HEK293 (cell line): ENCODE results near the gene IFI27L2.

ENCODE experiments used
- CTCF ChIP-seq: fragments of 450-650 bp; formaldehyde crosslinking; IDR thresholded peaks from 2 replicates; pipeline ENCODE4 v1.5.1; 2016; ENCODE audit warnings: missing biosample characterization, missing genetic modification characterization
- KLF9 ChIP-seq: fragments of 450-650 bp; formaldehyde crosslinking; IDR thresholded peaks from 2 replicates; pipeline ENCODE4 v1.5.1; 2016; ENCODE audit warnings: missing biosample characterization, missing genetic modification characterization, low read depth
- SETDB1 ChIP-seq: IDR thresholded peaks from one replicate; pipeline ENCODE4 v1.6.1; 2017; ENCODE audit warnings: mild to moderate bottlenecking, low read length, moderate library complexity, mixed read lengths; ENCODE audit not compliant: insufficient read length
- ZBTB20 ChIP-seq: fragments of 450-650 bp; formaldehyde crosslinking; IDR thresholded peaks from 2 replicates; pipeline ENCODE4 v1.5.1; 2016; ENCODE audit warnings: missing biosample characterization, missing genetic modification characterization
- ZBTB7A ChIP-seq: fragments of 450-650 bp; formaldehyde crosslinking; IDR thresholded peaks from 2 replicates; pipeline ENCODE4 v1.5.1; 2016; ENCODE audit warnings: low read depth, missing biosample characterization, missing genetic modification characterization
- ZNF132 ChIP-seq: fragments of 450-650 bp; formaldehyde crosslinking; IDR thresholded peaks from 2 replicates; pipeline ENCODE4 v1.5.1; 2017; ENCODE audit warnings: missing biosample characterization, missing genetic modification characterization, borderline replicate concordance
- ZNF23 ChIP-seq: fragments of 450-650 bp; formaldehyde crosslinking; IDR thresholded peaks from 2 replicates; pipeline ENCODE4 v1.5.1; 2016; ENCODE audit warnings: missing biosample characterization, missing genetic modification characterization, borderline replicate concordance
- ZNF280D ChIP-seq: fragments of 450-650 bp; formaldehyde crosslinking; IDR thresholded peaks from 2 replicates; pipeline ENCODE4 v1.5.1; 2016; ENCODE audit warnings: missing biosample characterization, missing genetic modification characterization
- ZNF292 ChIP-seq: fragments of 450-650 bp; formaldehyde crosslinking; IDR thresholded peaks from 2 replicates; pipeline ENCODE4 v1.5.1; 2016; ENCODE audit warnings: low read depth, missing biosample characterization, missing genetic modification characterization, borderline replicate concordance
- TF ChIP-seq, protein P1 (sequence below): fragments of 450-650 bp; formaldehyde crosslinking; IDR thresholded peaks from 2 replicates; pipeline ENCODE4 v1.5.1; 2016; ENCODE audit warnings: missing biosample characterization, missing genetic modification characterization
- TF ChIP-seq, protein P2 (sequence below): fragments of 450-650 bp; formaldehyde crosslinking; IDR thresholded peaks from 2 replicates; pipeline ENCODE4 v1.5.1; 2016; ENCODE audit warnings: missing biosample characterization, missing genetic modification characterization, low read depth
- TF ChIP-seq, protein P3 (sequence below): fragments of 450-650 bp; formaldehyde crosslinking; IDR thresholded peaks from 2 replicates; pipeline ENCODE4 v1.5.1; 2016; ENCODE audit warnings: missing biosample characterization, missing genetic modification characterization
- TF ChIP-seq, protein P4 (sequence below): fragments of 450-650 bp; formaldehyde crosslinking; IDR thresholded peaks from 2 replicates; pipeline ENCODE4 v1.5.1; 2016; ENCODE audit warnings: missing biosample characterization, missing genetic modification characterization
- TF ChIP-seq, protein P5 (sequence below): fragments of 450-650 bp; formaldehyde crosslinking; IDR thresholded peaks from 2 replicates; pipeline ENCODE4; 2016; ENCODE audit warnings: missing biosample characterization, missing genetic modification characterization

DNA sequence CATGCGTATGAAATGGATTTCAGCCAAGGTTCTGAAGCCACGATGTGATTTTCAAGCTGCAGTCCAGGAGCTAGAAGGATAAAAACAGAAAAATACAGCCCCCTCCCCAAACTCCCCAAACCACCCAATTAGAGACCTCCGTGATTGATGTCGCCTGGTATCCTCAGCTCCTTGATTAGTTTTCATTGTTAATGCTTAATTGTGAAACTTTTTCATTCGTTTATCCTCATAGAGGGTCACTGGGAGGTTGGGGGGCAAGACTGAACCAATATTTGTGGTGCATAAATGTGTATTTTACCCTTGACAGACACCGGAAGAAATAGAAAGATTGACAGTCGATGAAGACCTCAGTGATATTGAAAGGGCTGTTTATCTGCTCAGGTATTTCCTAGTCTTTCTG lies 46.3 kb upstream of the IFI27L2 start:
- TF ChIP-seq ZNF23 (tag by site-specific recombination) = no peak
- TF ChIP-seq SETDB1 = no peak
- no peak for TF ChIP-seq ZNF132 (tag by site-specific recombination)
- no peak for TF ChIP-seq CTCF
- TF ChIP-seq ZBTB7A = no peak
- TF ChIP-seq ZNF292 (tag by site-specific recombination) = no peak
- TF ChIP-seq, protein P1, sequence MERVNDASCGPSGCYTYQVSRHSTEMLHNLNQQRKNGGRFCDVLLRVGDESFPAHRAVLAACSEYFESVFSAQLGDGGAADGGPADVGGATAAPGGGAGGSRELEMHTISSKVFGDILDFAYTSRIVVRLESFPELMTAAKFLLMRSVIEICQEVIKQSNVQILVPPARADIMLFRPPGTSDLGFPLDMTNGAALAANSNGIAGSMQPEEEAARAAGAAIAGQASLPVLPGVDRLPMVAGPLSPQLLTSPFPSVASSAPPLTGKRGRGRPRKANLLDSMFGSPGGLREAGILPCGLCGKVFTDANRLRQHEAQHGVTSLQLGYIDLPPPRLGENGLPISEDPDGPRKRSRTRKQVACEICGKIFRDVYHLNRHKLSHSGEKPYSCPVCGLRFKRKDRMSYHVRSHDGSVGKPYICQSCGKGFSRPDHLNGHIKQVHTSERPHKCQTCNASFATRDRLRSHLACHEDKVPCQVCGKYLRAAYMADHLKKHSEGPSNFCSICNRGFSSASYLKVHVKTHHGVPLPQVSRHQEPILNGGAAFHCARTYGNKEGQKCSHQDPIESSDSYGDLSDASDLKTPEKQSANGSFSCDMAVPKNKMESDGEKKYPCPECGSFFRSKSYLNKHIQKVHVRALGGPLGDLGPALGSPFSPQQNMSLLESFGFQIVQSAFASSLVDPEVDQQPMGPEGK (tag by site-specific recombination) = no peak
- TF ChIP-seq, protein P2, sequence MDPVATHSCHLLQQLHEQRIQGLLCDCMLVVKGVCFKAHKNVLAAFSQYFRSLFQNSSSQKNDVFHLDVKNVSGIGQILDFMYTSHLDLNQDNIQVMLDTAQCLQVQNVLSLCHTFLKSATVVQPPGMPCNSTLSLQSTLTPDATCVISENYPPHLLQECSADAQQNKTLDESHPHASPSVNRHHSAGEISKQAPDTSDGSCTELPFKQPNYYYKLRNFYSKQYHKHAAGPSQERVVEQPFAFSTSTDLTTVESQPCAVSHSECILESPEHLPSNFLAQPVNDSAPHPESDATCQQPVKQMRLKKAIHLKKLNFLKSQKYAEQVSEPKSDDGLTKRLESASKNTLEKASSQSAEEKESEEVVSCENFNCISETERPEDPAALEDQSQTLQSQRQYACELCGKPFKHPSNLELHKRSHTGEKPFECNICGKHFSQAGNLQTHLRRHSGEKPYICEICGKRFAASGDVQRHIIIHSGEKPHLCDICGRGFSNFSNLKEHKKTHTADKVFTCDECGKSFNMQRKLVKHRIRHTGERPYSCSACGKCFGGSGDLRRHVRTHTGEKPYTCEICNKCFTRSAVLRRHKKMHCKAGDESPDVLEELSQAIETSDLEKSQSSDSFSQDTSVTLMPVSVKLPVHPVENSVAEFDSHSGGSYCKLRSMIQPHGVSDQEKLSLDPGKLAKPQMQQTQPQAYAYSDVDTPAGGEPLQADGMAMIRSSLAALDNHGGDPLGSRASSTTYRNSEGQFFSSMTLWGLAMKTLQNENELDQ (tag by site-specific recombination) = no peak
- no peak for TF ChIP-seq KLF9 (tag by site-specific recombination)
- TF ChIP-seq, protein P3, sequence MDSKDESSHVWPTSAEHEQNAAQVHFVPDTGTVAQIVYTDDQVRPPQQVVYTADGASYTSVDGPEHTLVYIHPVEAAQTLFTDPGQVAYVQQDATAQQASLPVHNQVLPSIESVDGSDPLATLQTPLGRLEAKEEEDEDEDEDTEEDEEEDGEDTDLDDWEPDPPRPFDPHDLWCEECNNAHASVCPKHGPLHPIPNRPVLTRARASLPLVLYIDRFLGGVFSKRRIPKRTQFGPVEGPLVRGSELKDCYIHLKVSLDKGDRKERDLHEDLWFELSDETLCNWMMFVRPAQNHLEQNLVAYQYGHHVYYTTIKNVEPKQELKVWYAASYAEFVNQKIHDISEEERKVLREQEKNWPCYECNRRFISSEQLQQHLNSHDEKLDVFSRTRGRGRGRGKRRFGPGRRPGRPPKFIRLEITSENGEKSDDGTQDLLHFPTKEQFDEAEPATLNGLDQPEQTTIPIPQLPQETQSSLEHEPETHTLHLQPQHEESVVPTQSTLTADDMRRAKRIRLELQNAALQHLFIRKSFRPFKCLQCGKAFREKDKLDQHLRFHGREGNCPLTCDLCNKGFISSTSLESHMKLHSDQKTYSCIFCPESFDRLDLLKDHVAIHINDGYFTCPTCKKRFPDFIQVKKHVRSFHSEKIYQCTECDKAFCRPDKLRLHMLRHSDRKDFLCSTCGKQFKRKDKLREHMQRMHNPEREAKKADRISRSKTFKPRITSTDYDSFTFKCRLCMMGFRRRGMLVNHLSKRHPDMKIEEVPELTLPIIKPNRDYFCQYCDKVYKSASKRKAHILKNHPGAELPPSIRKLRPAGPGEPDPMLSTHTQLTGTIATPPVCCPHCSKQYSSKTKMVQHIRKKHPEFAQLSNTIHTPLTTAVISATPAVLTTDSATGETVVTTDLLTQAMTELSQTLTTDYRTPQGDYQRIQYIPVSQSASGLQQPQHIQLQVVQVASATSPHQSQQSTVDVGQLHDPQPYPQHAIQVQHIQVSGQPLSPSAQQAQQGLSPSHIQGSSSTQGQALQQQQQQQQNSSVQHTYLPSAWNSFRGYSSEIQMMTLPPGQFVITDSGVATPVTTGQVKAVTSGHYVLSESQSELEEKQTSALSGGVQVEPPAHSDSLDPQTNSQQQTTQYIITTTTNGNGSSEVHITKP (tag by site-specific recombination) = no peak
- no peak for TF ChIP-seq ZBTB20 (tag by site-specific recombination)
- TF ChIP-seq, protein P4, sequence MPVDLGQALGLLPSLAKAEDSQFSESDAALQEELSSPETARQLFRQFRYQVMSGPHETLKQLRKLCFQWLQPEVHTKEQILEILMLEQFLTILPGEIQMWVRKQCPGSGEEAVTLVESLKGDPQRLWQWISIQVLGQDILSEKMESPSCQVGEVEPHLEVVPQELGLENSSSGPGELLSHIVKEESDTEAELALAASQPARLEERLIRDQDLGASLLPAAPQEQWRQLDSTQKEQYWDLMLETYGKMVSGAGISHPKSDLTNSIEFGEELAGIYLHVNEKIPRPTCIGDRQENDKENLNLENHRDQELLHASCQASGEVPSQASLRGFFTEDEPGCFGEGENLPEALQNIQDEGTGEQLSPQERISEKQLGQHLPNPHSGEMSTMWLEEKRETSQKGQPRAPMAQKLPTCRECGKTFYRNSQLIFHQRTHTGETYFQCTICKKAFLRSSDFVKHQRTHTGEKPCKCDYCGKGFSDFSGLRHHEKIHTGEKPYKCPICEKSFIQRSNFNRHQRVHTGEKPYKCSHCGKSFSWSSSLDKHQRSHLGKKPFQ (tag by site-specific recombination) = no peak
- TF ChIP-seq, protein P5, sequence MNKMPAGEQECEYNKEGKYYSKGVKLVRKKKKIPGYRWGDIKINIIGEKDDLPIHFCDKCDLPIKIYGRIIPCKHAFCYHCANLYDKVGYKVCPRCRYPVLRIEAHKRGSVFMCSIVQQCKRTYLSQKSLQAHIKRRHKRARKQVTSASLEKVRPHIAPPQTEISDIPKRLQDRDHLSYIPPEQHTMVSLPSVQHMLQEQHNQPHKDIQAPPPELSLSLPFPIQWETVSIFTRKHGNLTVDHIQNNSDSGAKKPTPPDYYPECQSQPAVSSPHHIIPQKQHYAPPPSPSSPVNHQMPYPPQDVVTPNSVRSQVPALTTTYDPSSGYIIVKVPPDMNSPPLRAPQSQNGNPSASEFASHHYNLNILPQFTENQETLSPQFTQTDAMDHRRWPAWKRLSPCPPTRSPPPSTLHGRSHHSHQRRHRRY (tag by site-specific recombination) = no peak
- TF ChIP-seq ZNF280D (tag by site-specific recombination) = no peak
